IPS-20b (cell line): Measurements from ENCODE around the gene FGF12.
A peak's percentile ranks its signal among the peaks of the same experiment; 100 is the strongest.
"Not testable (repeated sequence)": the region's sequence is repeated elsewhere in the genome, so short reads cannot be mapped to it uniquely, and the experiment has no call there.

Experiments
- H3K27ac ChIP-seq: one replicate; pipeline ENCODE4 v1.5.1; 2013; ENCODE audit warnings: low read length
- H3K27me3 ChIP-seq: 2 replicates; pipeline ENCODE4 v1.6.1; 2013; ENCODE audit warnings: mild to moderate bottlenecking, low read length, inconsistent platforms; ENCODE audit not compliant: insufficient read depth
- H3K36me3 ChIP-seq: 2 replicates; pipeline ENCODE4 v1.6.1; 2013; ENCODE audit warnings: low read depth, mild to moderate bottlenecking, inconsistent platforms, low read length, moderate library complexity; ENCODE audit not compliant: insufficient read depth
- H3K4me1 ChIP-seq: 2 replicates; pipeline ENCODE4 v1.6.1; 2013; ENCODE audit warnings: mild to moderate bottlenecking, control low read depth, inconsistent platforms, low read length, moderate library complexity; ENCODE audit not compliant: insufficient read depth
- H3K4me3 ChIP-seq: 2 replicates; pipeline ENCODE4 v1.5.1; 2013; ENCODE audit warnings: mild to moderate bottlenecking, low read length, inconsistent platforms
- H3K9ac ChIP-seq: 2 replicates; pipeline ENCODE4 v1.6.1; 2013; ENCODE audit warnings: low read depth, mild to moderate bottlenecking, inconsistent platforms, low read length, moderate library complexity
- H3K9me3 ChIP-seq: 2 replicates; pipeline ENCODE4 v1.6.1; 2013; ENCODE audit warnings: mild to moderate bottlenecking, low read depth, low read length, inconsistent platforms; ENCODE audit not compliant: insufficient read depth

The FGF12 gene

DNA sequence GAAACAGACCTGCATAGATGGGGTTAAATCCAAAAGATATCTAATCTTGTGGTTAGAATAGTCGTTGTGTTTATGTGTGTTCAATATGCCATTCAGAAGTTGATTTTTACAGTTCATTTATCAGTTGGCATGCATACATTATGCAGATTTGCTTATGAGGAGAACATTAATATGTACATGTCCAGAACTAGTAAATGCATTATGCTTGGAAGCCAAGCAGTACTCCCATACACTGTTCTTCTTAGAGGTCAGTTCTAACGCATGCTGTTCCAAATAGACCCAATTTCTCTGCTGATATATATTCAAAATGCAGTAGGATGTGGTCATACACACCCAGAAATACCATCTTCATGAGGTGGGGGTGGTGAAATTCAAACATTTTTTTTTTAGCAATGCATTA is 956 bp downstream of the FGF12 start:
- no peak overlapping the region for H3K27ac ChIP-seq
- no peaks in the 10 kb centered on the region for H3K9me3 ChIP-seq
- peaks cover 10% of the 10 kb centered on the region; the same call in 1 of the 2 replicates for H3K27me3 ChIP-seq
- H3K9ac ChIP-seq: no peak overlapping the region
- peak overlapping the region; percentile 77; the same call in 1 of the 2 replicates for H3K4me3 ChIP-seq
- no peaks in the 10 kb centered on the region for H3K36me3 ChIP-seq
- no peaks in the 10 kb centered on the region for H3K4me1 ChIP-seq

DNA sequence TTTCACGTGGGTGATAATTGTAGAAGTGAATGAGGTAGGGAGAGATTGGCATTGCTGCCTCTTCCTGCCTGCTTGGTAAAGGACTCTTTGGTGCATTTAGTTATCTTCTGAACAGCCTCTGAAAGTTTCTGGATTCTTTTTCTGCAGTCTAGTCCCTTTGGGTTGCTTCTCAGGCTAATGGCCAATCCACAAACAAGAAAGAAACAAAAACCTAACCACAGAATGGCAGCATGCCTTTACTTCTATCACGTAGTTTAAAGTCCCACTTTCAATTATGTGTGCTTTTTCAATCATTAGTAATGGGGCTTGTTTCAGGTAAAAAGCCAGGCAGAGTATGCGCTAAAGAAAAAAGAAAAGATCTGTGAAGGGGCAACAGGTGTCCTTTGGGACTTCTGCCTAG is 7.4 kb downstream of the FGF12 start:
- no peaks in the 10 kb centered on the region for H3K27me3 ChIP-seq
- no peak overlapping the region for H3K4me3 ChIP-seq
- H3K9ac ChIP-seq: no peak overlapping the region
- H3K36me3 ChIP-seq: no peaks in the 10 kb centered on the region
- no peak overlapping the region for H3K27ac ChIP-seq
- H3K9me3 ChIP-seq: no peaks in the 10 kb centered on the region
- peaks cover 6% of the 10 kb centered on the region; the same call in 1 of the 2 replicates for H3K4me1 ChIP-seq

- no peak overlapping the region for H3K27ac ChIP-seq
- H3K9me3 ChIP-seq: no peaks in the 10 kb centered on the region
- peaks cover 6% of the 10 kb centered on the region; the same call in 1 of the 2 replicates for H3K4me1 ChIP-seq
- H3K4me3 ChIP-seq: no peak overlapping the region
- H3K36me3 ChIP-seq: no peaks in the 10 kb centered on the region
- H3K9ac ChIP-seq: no peak overlapping the region
- no peaks in the 10 kb centered on the region for H3K27me3 ChIP-seq
These were observed 9.2 kb downstream of the FGF12 start for GRCh38 chr3:192718156-192718555.

GRCh38 chr3:192715126-192715525 is 12.2 kb downstream of the FGF12 start:
- Histone ChIP-seq H3K4me3 (no peak overlapping the region), H3K27me3 (no peaks in the 10 kb centered on the region), H3K9ac (no peak overlapping the region), H3K9me3 (peaks cover 5% of the 10 kb centered on the region), H3K4me1 (peaks cover 6% of the 10 kb centered on the region; the same call in 1 of the 2 replicates), H3K36me3 (no peaks in the 10 kb centered on the region), H3K27ac (no peak overlapping the region)

DNA sequence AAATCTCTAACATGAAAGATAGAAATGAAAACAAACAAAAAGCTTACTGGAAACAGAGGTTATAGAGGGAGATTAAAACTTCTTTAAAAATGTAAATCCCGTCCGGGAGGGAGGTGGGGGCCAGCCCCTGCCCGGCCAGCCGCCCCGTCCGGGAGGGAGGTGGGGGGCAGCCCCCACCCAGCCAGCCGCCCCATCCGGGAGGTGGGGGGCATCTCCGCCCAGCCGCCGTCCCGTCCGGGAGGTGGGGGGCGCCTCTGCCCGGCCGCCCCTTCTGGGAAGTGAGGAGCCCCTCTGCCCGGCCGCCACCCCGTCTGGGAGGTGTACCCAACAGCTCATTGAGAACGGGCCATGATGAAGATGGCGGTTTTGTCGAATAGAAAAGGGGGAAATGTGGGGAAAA is 16.2 kb downstream of the FGF12 start:
- not testable (repeated sequence) for H3K9me3 ChIP-seq, H3K27ac ChIP-seq, H3K27me3 ChIP-seq, H3K36me3 ChIP-seq, H3K4me3 ChIP-seq, H3K9ac ChIP-seq, H3K4me1 ChIP-seq

DNA sequence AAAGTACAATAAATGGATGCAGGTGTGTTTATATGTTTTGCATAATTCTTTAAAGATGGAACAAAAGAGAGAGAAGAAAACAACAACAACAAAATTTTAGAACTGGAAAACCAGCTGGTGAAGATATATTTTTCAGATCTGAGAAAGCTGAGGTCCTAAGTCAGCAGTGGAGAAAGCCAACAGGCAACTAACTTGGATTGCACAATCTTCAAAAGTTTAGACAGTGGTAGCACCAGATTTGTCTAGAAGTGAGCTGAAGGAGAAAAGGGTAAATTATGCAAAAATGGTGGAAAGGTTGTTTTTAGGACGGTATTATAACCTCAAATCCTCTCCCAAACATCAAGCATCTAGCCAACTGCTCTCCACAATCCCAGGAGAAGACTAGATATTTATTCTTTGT is 17.0 kb downstream of the FGF12 start:
- Histone ChIP-seq H3K36me3 (no peaks in the 10 kb centered on the region), H3K9ac (no peak overlapping the region), H3K9me3 (peaks cover 5% of the 10 kb centered on the region)

GRCh38 chr3:192706272-192706671 is 21.1 kb downstream of the FGF12 start:
- Histone ChIP-seq H3K9me3 (peaks cover 5% of the 10 kb centered on the region), H3K27me3 (no peaks in the 10 kb centered on the region), H3K4me3 (no peak overlapping the region), H3K4me1 (peaks cover 2% of the 10 kb centered on the region; the same call in 1 of the 2 replicates), H3K9ac (no peak overlapping the region), H3K36me3 (no peaks in the 10 kb centered on the region), H3K27ac (no peak overlapping the region)

More for the DNA sequence above, 17.0 kb downstream of the FGF12 start:
- H3K27ac ChIP-seq: no peak overlapping the region
- no peak overlapping the region for H3K4me3 ChIP-seq
- H3K4me1 ChIP-seq: no peaks in the 10 kb centered on the region
- H3K27me3 ChIP-seq: no peaks in the 10 kb centered on the region

GRCh38 chr3:192700885-192701284 is 26.5 kb downstream of the FGF12 start:
- H3K27ac ChIP-seq: no peak overlapping the region
- no peak overlapping the region for H3K4me3 ChIP-seq
- H3K36me3 ChIP-seq: no peaks in the 10 kb centered on the region
- H3K9me3 ChIP-seq: no peaks in the 10 kb centered on the region
- H3K4me1 ChIP-seq: peaks cover 18% of the 10 kb centered on the region
- H3K9ac ChIP-seq: no peak overlapping the region
- no peaks in the 10 kb centered on the region for H3K27me3 ChIP-seq

DNA sequence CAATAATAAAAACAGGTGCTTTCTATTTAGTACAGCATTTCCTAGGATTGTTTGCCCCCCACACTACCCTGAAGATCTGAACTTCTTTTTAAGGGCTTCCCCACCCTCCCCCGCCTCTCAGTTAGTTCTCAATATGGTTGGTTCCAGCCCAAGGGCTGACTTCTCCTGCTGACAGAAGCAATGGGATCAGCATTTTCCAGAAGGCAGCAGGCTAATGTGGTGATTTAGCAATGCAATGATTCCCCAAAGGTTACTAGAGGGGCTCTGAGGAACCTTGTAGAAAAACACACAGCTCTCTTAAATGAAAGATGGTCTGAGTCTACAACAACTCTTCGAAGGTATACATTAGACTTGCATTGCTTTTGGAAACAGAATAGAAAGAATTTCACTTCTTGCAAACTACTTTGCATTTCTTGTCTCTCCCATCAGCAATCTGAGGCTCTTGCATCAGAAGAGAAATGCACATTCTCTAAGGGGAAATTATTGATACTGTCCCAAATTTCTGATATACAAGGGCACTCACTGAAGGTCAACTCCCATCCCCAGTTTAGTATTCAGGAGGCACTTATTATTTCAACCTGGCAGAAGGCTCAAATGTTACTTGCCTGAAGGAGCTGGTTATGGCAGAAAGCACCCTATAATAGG is 30.3 kb downstream of the FGF12 start:
- H3K36me3 ChIP-seq: no peaks in the 10 kb centered on the region
- H3K4me3 ChIP-seq: no peak overlapping the region
- H3K9ac ChIP-seq: no peak overlapping the region
- H3K27me3 ChIP-seq: no peaks in the 10 kb centered on the region
- H3K9me3 ChIP-seq: no peaks in the 10 kb centered on the region
- peaks cover 18% of the 10 kb centered on the region for H3K4me1 ChIP-seq
- no peak overlapping the region for H3K27ac ChIP-seq

DNA sequence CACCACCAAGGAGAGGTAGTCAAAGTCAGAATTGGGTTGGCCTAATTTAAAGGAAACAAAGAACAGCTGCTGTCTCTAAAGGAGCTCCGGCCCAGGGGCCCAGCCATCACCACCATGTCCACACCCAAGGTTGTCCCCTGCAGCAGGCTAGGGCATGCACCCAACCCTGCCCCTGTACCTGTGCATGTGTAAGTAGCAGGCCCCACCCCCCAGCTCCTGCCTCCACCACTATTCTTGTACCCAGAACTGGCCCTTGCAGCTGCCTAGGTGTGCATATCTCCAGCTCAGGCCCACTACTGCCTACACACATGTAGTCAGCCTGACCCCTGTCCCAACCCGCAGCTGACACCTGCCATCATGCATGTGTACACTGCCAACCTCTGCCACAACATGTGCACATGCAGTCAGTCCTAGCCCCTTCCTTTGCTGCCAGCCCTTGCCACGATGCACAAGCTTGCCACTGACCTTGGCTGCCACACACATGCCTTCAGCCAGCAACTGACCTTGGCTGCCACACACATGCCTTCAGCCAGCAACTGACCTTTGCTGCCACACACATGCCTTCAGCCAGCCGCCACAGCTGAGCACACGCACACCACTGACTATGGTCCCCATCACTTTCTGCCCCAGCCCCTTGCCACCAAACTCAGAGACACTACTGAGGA is 39.7 kb downstream of the FGF12 start:
- Histone ChIP-seq H3K9me3 (peaks cover 4% of the 10 kb centered on the region; the same call in 1 of the 2 replicates), H3K27ac (no peak overlapping the region), H3K9ac (no peak overlapping the region), H3K27me3 (no peaks in the 10 kb centered on the region), H3K36me3 (no peaks in the 10 kb centered on the region), H3K4me1 (0 out of 2 replicates have a peak, but pooled peaks cover 3% of the 10 kb centered on the region), H3K4me3 (no peak overlapping the region)

DNA sequence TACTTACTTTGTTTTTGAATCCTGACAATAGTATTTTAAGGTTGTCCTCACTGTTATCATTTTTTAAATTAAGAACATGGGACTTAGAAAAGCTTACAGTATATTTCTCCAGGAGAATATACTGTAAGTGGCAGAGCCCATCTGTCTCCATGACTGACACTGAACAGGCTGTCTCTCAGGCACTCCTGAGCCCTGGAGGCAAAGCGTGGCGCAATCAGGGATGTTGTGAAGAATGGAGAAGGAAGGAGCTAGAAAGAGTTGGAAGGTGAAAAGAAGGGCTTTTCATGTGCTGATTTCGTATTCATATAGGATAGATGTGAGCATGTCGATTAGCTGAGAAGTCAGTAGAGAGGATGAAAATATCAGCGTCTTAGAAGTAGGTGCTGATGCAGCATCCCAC is 41.5 kb downstream of the FGF12 start:
- Histone ChIP-seq H3K4me1 (peaks cover 3% of the 10 kb centered on the region; the same call in 1 of the 2 replicates), H3K9ac (no peak overlapping the region), H3K27me3 (no peaks in the 10 kb centered on the region), H3K36me3 (no peaks in the 10 kb centered on the region), H3K9me3 (peaks cover 10% of the 10 kb centered on the region; the same call in 1 of the 2 replicates), H3K4me3 (no peak overlapping the region), H3K27ac (no peak overlapping the region)

DNA sequence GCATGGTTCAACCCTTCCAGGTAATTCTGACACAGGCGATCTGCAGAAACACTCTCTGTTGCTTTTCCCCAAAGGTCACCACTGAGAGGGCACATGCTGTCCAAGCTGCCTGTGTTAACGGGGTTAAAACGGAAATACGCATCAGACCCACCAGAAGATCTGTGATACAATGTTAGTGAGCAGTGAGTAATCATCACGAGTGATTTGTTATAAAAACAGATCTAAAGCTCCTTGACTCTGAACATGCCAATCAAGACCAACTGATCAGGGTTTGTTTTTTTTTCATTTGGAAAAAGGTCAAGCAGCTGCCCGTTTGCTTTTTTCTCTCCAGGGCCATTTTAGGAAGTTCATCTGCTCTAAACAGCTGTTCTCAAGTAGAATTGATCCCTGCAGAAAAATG is 43.2 kb downstream of the FGF12 start:
- Histone ChIP-seq H3K27ac (no peak overlapping the region), H3K4me1 (peaks cover 11% of the 10 kb centered on the region; the same call in 1 of the 2 replicates), H3K9ac (no peak overlapping the region), H3K36me3 (no peaks in the 10 kb centered on the region), H3K27me3 (no peaks in the 10 kb centered on the region), H3K9me3 (peaks cover 10% of the 10 kb centered on the region; the same call in 1 of the 2 replicates), H3K4me3 (no peak overlapping the region)
